HG03280 (cell line): ENCODE results near the gene NANOGP8.
"Not testable (repeated sequence)": the region's sequence is repeated elsewhere in the genome, so short reads cannot be mapped to it uniquely, and the experiment has no call there.

Experiments used
- ATAC-seq: cut with Tn5 transposase; IDR thresholded peaks from one replicate; pipeline ENCODE4 v1.9.1; 2021; ENCODE audit warnings: mild to moderate bottlenecking, moderate library complexity; ENCODE audit not compliant: unreplicated experiment

Gene NANOGP8

GRCh38 chr15:35098737-35099136, 13.6 kb upstream of the NANOGP8 start:
- ATAC-seq, result no peak

GRCh38 chr15:35095941-35096340, 10.8 kb upstream of the NANOGP8 start:
- ATAC-seq, result no peak

- ATAC-seq, result no peak
These were observed 7.8 kb upstream of the NANOGP8 start for GRCh38 chr15:35092846-35093245.

GRCh38 chr15:35092311-35092710, 7.2 kb upstream of the NANOGP8 start:
- no peak for ATAC-seq

GRCh38 chr15:35090104-35090807, 5.2 kb upstream of the NANOGP8 start:
- no peak for ATAC-seq

GRCh38 chr15:35089551-35089950, 4.5 kb upstream of the NANOGP8 start:
- no peak for ATAC-seq

- ATAC-seq, result no peak
These were observed 3.2 kb upstream of the NANOGP8 start for GRCh38 chr15:35088329-35088728.

GRCh38 chr15:35087759-35088158, 2.7 kb upstream of the NANOGP8 start:
- ATAC-seq, result no peak

- ATAC-seq, result not testable (repeated sequence)
These were observed 2.4 kb downstream of the NANOGP8 start for GRCh38 chr15:35082371-35083348.

- not testable (repeated sequence) for ATAC-seq
These were observed 3.3 kb downstream of the NANOGP8 start for GRCh38 chr15:35081626-35082365.

- ATAC-seq, result no peak
These were observed 4.9 kb downstream of the NANOGP8 start for GRCh38 chr15:35080226-35080625.

GRCh38 chr15:35078221-35078915, 6.7 kb downstream of the NANOGP8 start:
- no peak for ATAC-seq

GRCh38 chr15:35071106-35071505, 14.0 kb downstream of the NANOGP8 start:
- ATAC-seq, result no peak

- ATAC-seq, result no peak
These were observed 16.1 kb downstream of the NANOGP8 start for GRCh38 chr15:35068846-35069475.

- no peak for ATAC-seq
These were observed 17.4 kb downstream of the NANOGP8 start for GRCh38 chr15:35067496-35068347.

GRCh38 chr15:35066094-35066493, 19.0 kb downstream of the NANOGP8 start:
- no peak for ATAC-seq

- no peak for ATAC-seq
These were observed 20.4 kb downstream of the NANOGP8 start for GRCh38 chr15:35064576-35065190.

- no peak for ATAC-seq
These were observed 22.4 kb downstream of the NANOGP8 start for GRCh38 chr15:35062738-35063099.
